Transverse colon (tissue), 4 donors: ENCODE results near the gene BSND.

Source experiments
- CTCF ChIP-seq, 5 experiments: fragments of 200-600 bp in 3 of 5; fragments of 450-650 bp in 2 of 5; sonication (generic) in 3 of 5; IDR thresholded peaks; 1 replicate in 2 of 5; 2 replicates in 3 of 5; pipeline ENCODE4 v1.5.1; 2016 to 2017; ENCODE audit warnings: antibody characterized with exemption in 5 of 5, inconsistent platforms in 3 of 5, mild to moderate bottlenecking in 2 of 5, moderate library complexity in 1 of 5
- POLR2A ChIP-seq: fragments of 450-650 bp; IDR thresholded peaks from one replicate; pipeline ENCODE4 v1.6.1; 2016; ENCODE audit warnings: antibody characterized with exemption, mild to moderate bottlenecking, moderate library complexity
- POLR2AphosphoS5 ChIP-seq, 3 donors: sonication (generic); formaldehyde crosslinking; IDR thresholded peaks; one replicate each; pipeline ENCODE4 v1.6.1; 2016; ENCODE audit warnings: antibody characterized with exemption in 3 of 3

- TF ChIP-seq CTCF (IDR thresholded peaks at IDR 0.05) = no peak
- TF ChIP-seq POLR2A = no peak
- TF ChIP-seq POLR2AphosphoS5 (IDR thresholded peaks at IDR 0.05) = no peak
Measured at GRCh38 chr1:54998677-54999076, at the start of gene BSND.
